ENCODE data around the gene DCST1.
"Not testable (repeated sequence)": the region's sequence is repeated elsewhere in the genome, so short reads cannot be mapped to it uniquely, and the experiment has no call there.

DCST1 gene, protein sequence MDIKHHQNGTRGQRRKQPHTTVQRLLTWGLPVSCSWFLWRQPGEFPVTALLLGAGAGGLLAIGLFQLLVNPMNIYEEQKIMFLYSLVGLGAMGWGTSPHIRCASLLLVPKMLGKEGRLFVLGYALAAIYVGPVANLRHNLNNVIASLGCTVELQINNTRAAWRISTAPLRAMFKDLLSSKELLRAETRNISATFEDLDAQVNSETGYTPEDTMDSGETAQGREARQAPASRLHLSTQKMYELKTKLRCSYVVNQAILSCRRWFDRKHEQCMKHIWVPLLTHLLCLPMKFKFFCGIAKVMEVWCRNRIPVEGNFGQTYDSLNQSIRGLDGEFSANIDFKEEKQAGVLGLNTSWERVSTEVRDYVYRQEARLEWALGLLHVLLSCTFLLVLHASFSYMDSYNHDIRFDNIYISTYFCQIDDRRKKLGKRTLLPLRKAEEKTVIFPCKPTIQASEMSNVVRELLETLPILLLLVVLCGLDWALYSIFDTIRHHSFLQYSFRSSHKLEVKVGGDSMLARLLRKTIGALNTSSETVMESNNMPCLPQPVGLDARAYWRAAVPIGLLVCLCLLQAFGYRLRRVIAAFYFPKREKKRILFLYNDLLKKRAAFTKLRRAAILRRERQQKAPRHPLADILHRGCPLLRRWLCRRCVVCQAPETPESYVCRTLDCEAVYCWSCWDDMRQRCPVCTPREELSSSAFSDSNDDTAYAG

DNA sequence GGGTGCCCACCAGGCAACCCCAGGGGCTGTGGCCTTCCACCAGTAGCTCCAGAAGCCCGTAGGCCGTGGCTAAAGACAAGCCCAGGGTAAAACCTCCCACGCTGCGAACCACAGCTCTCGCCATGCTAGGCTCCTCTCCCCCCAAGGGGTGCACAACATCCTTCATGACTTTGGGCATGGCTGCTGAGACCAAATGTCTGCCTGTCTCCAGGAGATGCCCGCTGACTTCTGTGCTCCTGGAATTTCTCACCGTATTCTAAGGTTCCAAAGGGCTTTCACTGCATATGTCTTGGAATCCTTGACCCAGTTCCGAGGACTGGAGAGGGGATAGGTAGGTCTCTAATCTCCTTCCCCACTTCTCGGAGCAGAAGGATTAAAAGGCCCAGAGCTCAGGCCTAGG lies at the start of gene DCST1, which contains the start of gene DCST2:
Gene DCST1, plus strand, starts transcription at position 301 of the 400 bp plus-strand sequence. CDS start 213 bp downstream, outside the sequence.
Gene DCST2, minus strand, starts transcription at position 258 of the 400 bp plus-strand sequence. Its CDS starts 80 bp downstream, at position 178.
- DNase-seq = no peak

DNA sequence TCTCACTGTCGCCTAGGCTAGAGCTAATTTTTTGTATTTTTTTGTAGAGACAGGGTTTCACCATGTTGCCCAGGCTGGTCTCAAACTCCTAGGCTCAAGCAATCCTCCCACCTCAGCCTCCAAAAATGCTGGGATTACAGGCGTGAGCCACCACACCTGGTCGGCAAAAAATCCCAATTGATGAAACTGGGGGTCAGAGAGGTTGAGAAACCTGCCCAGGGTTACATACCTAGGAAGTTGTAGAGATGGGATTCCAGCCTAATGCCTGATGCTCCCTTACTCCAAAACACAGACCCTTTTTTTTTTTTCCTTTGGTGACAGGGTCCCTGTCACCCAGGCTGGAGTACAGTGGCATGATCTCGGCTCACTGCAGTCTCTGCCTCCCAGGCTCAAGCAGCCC lies 46.9 kb upstream of the DCST1 start:
- not testable (repeated sequence) for DNase-seq

DNA sequence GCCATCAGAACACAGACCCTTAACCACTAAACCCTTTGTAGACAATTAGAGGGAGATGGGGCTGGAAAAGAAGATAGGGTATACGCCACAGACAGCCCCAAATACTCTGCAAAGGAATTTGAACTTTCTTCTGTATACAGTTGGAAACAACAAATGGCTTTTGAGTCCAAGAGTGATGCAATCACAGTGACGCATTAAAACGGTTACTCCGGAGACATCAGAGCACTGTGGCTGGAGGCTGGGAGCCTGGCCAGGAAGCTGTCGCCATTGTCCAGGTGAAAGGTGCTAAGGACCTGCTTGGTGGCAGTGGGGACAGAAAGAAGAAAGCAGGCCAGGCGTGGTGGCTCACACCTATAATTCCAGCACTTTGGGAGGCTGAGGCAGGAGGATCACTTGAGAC lies 46.3 kb upstream of the DCST1 start:
- DNase-seq = no peak

DNA sequence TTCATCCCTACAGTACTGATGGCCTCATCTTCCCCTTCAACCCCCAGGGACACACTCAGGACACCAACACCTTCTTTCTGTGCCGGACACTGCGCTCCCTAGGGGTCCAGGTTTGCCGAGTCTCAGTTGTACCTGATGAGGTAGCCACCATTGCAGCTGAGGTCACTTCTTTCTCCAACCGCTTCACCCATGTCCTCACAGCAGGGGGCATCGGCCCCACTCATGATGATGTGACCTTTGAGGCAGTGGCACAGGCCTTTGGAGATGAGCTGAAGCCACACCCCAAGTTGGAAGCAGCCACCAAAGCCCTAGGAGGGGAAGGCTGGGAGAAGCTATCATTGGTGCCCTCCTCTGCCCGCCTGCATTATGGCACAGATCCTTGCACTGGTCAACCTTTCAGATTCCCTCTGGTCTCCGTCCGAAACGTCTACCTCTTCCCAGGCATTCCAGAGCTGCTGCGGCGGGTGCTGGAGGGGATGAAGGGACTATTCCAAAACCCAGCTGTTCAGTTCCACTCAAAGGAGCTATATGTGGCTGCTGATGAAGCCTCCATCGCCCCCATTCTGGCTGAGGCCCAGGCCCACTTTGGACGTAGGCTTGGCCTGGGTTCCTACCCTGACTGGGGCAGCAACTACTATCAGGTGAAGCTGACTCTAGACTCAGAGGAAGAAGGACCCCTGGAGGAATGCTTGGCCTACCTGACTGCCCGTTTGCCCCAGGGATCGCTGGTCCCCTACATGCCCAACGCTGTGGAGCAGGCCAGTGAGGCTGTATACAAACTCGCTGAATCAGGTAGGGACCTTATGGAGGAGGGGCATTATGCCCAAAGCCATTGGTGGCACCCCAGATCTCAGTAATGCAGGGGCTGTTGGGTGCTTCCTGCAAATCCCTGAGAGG lies 45.3 kb upstream of the DCST1 start:
- DNase-seq = no peak

DNA sequence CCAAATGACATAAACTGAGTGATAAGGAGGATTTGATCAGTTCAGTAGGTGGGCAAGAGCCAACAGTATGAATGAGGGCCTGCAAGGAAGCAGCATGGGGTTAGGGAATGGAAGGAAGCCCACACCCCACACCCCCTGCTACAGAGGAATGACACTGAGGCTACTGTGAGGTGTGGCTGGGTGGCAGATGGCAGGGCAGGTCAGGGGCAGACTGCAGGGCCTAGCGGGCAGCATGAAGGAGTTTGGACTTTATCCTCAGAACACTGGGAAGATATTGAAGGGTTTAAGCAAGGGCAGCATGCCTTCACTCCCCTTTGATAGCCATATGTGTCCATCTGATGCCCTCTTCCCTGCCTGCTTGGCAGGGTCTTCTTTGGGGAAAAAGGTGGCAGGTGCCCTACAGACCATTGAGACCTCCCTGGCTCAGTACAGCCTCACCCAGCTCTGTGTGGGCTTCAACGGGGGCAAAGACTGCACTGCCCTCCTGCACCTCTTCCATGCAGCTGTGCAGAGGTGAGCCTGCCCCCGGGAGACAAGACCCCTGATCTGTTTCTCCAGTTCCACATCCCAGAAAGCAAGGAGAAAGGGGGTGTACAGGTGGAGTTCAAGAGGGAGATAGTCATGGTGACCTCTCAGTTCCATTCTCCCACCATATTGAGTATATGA lies 44.3 kb upstream of the DCST1 start:
- DNase-seq = no peak

DNA sequence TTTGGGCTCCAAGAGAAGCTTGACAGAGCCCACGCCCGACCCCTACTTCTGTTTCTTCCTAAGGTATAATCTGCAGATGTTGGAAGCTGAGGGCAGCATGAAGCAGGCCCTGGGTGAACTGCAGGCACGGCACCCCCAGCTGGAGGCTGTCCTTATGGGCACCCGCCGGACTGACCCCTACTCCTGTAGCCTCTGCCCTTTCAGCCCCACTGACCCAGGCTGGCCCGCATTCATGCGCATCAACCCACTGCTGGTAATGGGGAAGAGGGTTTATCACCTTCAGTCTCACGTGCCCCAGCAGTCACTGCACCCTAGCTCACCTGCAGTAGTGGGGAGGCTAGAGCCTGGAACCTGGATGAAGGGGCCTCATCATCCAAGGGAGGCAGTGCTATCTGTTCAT lies 43.3 kb upstream of the DCST1 start:
- no peak for DNase-seq

DNA sequence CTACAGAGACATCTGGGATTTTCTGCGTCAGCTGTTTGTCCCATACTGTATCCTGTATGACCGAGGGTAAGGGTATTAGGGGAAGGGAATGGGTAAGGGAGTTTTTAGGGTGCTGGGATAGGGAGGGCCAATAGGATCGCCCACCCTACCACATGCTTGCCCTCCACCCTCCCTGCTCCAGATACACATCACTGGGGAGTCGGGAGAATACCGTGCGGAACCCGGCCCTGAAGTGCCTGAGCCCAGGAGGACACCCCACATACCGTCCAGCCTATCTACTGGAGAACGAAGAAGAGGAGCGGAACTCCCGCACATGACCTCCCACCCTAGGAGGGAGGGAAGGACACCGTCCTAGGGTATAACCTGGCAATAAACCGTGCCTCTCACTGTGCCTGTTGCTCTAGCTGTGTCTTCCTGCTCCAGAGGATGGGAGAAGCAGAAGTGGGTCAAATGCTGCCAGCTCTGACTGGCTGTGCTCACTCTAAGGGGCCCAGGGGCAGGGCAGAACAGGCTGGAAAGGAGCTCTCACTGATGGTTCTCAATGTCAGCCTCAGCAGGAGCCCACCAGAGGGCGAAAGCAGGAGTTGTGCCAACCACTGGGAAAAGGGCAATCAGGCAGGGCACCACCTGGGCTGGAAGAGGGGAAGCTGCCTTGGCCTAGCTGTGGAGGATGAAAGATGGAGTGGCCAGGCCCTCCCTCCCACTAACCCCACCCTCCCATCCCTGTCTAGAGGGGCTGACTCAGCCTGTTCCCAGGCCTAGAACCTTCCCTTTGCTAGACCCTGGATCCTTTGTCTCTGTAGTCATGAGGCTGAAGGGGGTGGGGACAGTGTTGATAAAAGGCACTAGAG lies 40.7 kb upstream of the DCST1 start:
- no peak for DNase-seq

DNA sequence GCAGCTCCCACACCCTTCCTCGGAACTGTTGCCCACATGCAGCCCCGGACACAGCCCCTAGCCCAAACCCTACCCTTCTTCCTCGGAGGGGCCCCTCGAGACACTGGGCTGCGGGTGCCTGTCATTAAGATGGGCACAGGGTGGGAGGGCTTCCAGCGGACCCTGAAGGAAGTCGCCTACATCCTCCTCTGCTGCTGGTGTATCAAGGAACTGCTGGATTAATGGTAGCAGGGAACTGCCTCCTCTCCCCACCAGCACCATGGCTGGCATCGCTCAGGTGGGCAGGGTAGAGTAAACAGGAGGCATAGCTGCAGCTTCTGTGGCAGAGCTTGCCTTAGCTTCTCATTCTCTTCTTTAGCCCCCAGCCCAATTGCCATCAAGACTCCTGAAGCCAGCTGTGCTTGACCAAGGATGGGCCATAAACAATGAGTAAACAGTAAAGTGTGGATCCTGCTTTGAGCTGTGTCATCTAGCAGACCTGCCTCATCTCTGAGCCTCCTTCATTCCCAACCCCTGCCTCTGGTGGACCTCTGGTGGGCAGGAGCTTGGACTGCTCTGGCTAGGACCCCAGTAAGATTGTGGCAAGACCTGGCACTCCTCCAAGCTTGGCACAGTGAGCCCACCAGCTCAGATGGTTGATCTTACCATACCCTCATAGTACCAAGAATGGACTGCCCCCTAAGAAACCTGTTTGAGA lies 39.9 kb upstream of the DCST1 start, which contains the start of gene LENEP:
Gene LENEP, plus strand, starts transcription at position 15 of the 697 bp plus-strand sequence. Its CDS starts 22 bp downstream, at position 37.
- no peak for DNase-seq

DNA sequence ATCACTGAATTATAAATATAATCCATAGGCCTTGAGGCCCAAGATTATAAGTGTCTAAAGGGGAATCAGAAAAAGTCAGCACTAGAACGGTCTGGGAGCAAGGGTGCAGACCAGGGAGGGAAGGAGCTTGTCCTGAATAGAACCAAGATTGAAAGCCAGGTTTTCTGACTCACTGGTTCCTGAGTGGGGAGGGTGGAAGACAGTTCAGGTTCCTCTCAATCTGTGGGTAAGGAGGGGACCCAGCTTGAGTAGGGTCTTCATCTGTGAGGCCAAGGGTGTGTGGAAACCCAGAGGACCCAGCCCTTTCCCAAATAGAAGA lies 39.4 kb upstream of the DCST1 start:
- DNase-seq = no peak

DNA sequence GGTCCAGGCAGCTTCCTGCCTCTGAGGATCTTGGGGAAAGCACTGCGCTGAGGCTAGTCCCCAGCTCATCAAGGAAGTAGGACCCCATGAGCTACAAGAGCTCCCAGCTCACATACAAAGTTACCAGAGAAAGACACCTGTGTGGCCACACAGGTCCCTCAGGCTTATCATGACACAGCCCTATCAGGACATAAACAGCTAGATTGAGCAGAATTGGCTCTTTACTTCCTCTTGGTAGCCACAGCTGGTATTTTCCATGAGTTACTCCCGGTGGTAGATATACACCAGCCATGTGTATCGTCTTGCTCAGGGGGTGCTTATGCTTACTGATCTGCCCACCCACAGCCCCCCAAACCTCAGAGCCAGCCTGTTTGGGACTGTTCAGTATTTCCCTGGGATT lies 39.0 kb upstream of the DCST1 start:
- no peak for DNase-seq

DNA sequence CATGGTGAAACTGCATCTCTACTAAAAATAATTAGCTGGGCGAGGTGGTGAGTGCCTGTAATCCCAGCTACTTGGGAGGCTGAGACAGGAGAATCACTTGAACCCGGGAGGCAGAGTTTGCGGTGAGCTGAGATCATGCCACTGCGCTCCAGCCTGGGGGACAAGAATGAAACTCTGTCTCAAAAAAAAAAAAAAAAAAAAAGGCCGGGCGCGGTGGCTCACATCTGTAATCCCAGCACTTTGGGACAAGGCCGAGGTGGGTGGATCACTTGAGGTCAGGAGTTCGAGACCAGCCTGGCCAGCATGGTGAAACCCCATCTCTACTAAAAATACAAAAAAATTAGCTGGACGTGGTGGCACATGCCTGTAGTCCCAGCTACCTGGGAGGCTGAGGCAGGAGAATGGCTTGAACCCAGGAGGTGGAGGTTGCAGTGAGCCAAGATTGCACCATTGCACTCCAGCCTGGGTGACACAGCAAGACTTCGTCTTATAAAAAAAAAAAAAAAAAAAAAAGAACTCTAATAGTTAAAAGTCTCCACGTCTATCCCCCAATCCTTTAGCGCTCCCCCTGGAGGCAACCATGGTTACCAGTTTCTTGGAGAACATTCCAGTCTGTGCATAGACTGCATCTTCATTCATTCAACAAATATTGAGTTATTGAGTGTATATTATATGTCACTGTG lies 38.2 kb upstream of the DCST1 start:
- not testable (repeated sequence) for DNase-seq

DNA sequence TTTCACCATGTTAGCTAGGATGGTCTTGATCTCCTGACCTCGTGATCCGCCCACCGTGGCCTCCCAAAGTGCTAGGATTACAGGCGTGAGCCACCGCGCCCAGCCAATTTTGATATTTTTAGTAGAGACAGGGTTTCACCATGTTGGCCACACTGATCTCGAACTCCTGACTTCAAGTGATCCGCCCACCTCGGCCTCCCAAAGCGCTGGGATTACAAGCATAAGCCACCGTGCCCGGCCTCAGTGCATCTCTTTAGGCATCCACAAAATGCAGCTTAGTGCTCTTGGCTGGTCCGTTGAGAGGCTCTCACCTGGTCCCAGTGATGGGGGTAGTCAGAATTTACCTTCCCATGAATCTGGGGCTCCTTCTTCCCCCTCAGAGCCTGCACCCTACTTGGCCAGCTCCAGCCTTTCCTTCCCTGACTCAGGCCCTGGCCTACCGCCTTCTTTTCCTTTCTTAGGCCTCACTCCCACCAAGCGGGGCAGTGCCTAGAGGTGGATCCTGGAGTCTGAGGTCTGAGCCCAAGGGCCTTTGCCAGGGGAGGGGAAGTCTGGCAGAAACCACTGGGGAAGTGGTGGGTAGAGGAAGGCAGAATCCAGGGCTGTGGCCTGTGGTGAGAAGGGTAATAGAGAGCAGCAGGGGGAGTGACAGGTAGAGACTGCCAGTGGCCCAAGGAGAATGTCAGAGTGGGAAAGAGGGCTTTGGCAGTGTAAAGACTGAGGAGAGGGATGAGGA lies 36.5 kb upstream of the DCST1 start:
- no peak for DNase-seq

DNA sequence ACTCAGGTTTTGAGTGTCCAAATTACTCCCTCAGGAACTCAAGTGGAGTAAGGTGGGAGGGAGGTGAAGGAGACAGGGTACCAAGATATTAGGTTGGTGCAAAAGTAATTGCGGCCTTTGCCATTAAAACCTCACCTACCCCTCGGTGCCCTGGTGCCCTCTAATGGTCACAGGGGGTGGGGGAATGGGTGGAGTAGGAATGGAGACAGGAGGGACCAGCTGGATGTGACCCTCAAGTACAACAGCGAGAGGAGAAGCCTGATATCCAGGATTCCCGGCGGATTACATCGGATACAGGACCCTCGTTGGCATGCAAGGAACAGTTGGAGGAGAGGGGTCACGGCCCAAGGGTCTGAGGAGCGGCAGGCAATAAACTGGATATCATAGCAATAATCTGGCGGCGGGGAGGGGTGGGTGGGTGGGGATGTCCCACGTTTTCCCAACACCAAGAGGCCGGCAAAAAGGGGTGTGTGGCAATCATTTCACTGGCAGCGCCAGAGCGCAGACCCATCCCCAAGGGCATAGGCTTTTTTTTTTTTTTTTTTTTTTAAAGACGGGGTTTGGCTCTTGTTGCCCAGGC lies 35.3 kb upstream of the DCST1 start:
- no peak for DNase-seq

DNA sequence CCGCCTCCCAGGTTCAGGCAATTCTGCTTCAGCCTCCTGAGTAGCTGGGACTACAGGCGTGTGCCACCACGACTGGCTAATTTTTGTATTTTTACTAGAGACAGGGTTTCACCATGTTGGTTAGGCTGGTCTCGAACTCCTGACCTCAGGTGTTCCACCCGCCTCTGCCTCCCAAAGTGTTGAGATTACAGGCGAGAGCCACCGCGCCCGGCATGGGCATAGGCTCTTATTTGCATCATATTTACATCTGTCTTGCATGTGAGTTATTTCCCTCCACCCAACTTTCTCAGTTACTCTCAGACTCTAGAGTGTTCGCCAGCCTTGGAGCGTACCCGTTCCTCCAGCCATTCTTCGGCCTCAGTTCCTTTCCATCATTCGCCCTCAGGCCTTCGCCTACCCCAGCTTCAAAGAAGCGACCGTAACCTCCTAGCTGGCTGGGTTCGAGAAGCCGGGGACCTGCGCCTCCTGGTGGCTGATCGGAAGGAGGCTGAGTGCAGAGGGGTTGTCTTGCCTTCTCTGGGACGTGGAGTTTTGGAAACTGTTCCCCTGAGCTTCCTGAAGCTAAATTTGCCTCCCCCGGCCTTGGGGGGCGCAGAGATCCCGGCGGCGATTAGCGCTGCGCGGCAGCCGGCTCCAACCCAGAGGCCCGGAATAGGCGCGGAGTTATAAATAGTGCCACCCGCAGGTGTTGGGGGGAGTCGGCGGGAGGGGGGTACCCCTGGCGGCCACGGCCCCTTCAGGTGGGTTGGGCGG lies 34.6 kb upstream of the DCST1 start:
- DNase-seq = peak; percentile 65

DNA sequence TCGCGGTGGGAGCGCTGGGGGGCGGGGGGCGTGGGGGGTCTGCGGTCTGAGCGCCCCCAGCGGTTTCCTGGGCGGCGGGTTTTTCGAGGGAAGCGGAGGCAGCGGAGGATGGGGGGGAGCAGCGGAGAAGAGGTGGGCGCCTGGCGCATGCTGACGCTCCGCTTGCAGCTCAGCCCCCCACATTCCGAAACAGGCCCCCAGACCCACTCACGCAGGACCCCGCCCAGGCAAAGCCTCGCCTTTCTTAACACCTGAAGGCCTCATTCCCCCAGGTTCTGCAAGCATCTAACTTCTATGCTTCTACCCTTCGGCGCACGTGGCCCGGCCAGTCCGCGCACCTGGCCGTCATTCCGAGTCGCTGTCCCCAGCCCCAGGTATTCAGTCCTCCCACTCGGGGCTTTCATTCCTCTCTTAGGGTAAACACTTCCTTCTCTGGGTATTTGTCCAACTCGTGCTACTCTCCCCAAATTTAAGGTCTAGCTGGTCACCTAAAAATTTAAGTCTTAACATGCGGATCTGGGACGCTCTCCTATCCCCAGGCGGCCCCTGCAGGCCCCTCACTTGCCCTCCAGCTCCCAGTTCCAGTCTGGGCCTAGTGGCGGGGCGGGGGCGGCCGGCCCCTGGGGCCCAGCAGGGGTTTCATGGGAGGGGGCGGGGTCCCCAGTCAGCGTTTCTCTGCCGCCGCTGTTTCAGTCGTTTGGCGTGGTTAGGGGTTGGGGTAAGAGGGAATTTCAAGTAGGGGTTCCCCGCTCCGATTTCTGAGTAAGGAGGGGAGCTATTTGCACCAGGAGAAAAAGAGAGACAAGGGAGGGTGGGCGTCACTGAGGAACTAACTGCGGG lies 33.8 kb upstream of the DCST1 start:
- no peak for DNase-seq

DNA sequence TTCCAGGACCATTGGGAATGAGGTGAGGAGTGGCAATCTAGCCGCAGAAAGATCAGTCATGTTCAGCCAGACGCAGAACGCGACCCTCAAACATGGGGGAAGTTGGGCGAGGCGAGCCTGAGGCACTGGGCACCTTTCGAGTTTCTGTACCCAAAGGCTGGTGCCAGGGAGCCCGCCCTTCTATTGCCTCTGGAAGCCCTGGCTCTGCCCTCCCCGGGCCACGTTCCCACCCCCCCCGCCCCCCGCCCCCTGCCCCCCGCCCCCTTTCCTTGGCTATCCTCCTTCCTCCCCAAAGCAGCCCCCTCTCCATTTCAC lies 33.3 kb upstream of the DCST1 start:
- no peak for DNase-seq

DNA sequence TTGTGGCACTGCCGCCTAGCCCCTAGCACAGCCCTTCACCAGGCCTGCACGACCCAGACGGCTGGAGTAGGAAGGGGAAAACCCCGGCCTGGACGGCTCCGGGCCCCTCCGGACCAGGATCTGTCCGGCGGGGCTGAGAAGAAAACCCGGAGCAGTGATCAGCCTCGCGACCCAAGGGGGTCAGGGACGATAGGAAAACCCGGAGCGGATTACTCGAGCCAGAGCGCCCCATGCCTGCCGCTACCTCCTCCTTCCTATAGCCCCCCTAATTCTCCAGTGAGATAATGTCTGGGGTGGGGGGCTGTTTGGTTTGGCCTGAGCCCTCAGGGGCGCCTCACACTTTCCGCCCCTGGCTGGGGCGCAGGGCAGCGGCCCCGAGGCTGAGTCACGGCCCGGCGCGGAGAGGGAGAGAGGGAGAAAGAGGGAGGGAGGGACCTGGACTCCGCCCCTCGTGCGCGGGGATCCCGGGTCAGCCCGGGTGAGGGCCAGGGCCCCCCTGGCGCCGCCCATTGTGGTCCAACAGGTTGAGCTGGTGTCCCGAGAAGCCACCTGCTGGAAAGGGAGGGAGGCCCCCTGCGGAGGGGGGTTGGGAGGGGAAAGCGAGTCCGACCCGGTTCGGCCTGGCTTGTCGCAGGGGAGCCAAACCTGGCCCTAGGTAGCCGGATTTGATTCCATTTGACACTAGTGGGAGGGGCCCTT lies 32.7 kb upstream of the DCST1 start:
- peak; percentile 78 for DNase-seq

Data from CD4-positive, alpha-beta T cell treated with Interleukin-4 for 4 hours (primary cell).